ENCODE data around the gene CRBN. TPM values are rescaled to one million over a fixed set of nuclear protein-coding genes. Genes with fewer than 3 reads are reported as not detected.

Gene CRBN
- total RNA-seq, 1 experiment from 2014 or later: 42.1 TPM

- BruUV-seq (replicated peaks): no TSS peak
- Mint-ChIP-seq H3K9me3 (ENCODE audit: unreplicated experiment) (no peaks in the 10 kb centered on the region), H3K27me3 (ENCODE audit: insufficient read depth, unreplicated experiment) (no peaks in the 10 kb centered on the region), H3K36me3 (ENCODE audit: insufficient read depth, unreplicated experiment) (no peaks in the 10 kb centered on the region), H3K27ac (ENCODE audit: unreplicated experiment) (no peak overlapping the region), H3K4me3 (ENCODE audit: unreplicated experiment) (no peak overlapping the region), H3K4me1 (ENCODE audit: low read depth, unreplicated experiment) (peaks cover 16% of the 10 kb centered on the region)
- CTCF ChIA-PET: no interaction called here
- TF ChIP-seq, protein P1, sequence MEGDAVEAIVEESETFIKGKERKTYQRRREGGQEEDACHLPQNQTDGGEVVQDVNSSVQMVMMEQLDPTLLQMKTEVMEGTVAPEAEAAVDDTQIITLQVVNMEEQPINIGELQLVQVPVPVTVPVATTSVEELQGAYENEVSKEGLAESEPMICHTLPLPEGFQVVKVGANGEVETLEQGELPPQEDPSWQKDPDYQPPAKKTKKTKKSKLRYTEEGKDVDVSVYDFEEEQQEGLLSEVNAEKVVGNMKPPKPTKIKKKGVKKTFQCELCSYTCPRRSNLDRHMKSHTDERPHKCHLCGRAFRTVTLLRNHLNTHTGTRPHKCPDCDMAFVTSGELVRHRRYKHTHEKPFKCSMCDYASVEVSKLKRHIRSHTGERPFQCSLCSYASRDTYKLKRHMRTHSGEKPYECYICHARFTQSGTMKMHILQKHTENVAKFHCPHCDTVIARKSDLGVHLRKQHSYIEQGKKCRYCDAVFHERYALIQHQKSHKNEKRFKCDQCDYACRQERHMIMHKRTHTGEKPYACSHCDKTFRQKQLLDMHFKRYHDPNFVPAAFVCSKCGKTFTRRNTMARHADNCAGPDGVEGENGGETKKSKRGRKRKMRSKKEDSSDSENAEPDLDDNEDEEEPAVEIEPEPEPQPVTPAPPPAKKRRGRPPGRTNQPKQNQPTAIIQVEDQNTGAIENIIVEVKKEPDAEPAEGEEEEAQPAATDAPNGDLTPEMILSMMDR (IDR thresholded peaks at IDR 0.05; ENCODE audit: insufficient read depth in 1 of 2, low read depth in 1 of 2, low read length in 1 of 2, severe bottlenecking in 1 of 2, unreplicated experiment in 1 of 2): no peak
- Histone ChIP-seq H3K36me3 (ENCODE audit: control insufficient read depth, insufficient read depth, low read length) (no peaks in the 10 kb centered on the region), H3K27me3 (replicated peaks; ENCODE audit: control insufficient read depth, insufficient read depth, low read length) (no peaks in the 10 kb centered on the region), H3K9me3 (no peaks in the 10 kb centered on the region), H3K4me1 (peaks cover 6% of the 10 kb centered on the region; the same call in 1 of the 2 replicates), H3K4me3 (ENCODE audit: low read depth, low read length) (no peak overlapping the region)
- POLR2A ChIA-PET: no interaction called here
- no peak for DNase-seq
- intact Hi-C loops (cut with micrococcal nuclease; ENCODE audit: unreplicated experiment): no loop called here
Measured at GRCh38 chr3:3107181-3107580, 72.3 kb downstream of the CRBN start.

DNA sequence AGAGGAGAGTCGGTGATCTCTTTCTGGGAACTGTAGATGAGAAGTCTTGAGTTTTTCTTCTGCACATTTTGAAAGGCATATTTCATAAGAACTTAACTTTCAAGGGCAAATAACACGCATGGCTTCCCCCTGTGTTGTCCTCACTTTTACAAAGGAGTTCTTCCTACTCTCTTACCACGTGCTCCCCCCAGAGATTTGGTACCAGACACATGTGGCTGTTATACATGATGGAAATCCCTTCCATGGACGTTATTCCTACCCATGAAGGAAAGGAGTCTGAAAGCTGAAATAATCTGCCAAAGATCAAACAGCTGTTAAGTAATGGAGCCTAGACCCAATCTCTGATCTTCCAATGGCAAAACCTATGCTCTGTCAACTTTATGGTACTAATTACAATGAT is 73.7 kb downstream of the CRBN start:
- no peaks in the 10 kb centered on the region for H3K9me3 Mint-ChIP-seq (ENCODE audit: unreplicated experiment)
- ChIA-PET CTCF (interaction anchor here (0.6 kb wide), 1 partner anchor 54 kb away, joined by 4 read pairs; no protein-coding TSS in a partner anchor), POLR2A (no interaction called here)
- no peak overlapping the region for H3K27ac Mint-ChIP-seq (ENCODE audit: unreplicated experiment)
- H3K4me1 Mint-ChIP-seq (ENCODE audit: low read depth, unreplicated experiment): peaks cover 13% of the 10 kb centered on the region
- Histone ChIP-seq H3K4me3 (ENCODE audit: low read depth, low read length) (no peak overlapping the region), H3K4me1 (peaks cover 6% of the 10 kb centered on the region; the same call in 1 of the 2 replicates), H3K36me3 (ENCODE audit: control insufficient read depth, insufficient read depth, low read length) (no peaks in the 10 kb centered on the region), H3K27me3 (replicated peaks; ENCODE audit: control insufficient read depth, insufficient read depth, low read length) (no peaks in the 10 kb centered on the region), H3K9me3 (no peaks in the 10 kb centered on the region)
- intact Hi-C loops (cut with micrococcal nuclease; ENCODE audit: unreplicated experiment): no loop called here
- H3K27me3 Mint-ChIP-seq (ENCODE audit: insufficient read depth, unreplicated experiment): no peaks in the 10 kb centered on the region
- no TSS peak for BruUV-seq (replicated peaks)
- no peak for DNase-seq
- no peak overlapping the region for H3K4me3 Mint-ChIP-seq (ENCODE audit: unreplicated experiment)
- TF ChIP-seq, protein P1 (IDR thresholded peaks at IDR 0.05; ENCODE audit: insufficient read depth in 1 of 2, low read depth in 1 of 2, low read length in 1 of 2, severe bottlenecking in 1 of 2, unreplicated experiment in 1 of 2): no peak
- no peaks in the 10 kb centered on the region for H3K36me3 Mint-ChIP-seq (ENCODE audit: insufficient read depth, unreplicated experiment)

- CTCF ChIA-PET: interaction anchor here (0.6 kb wide), 1 partner anchor 55 kb away, joined by 4 read pairs; no protein-coding TSS in a partner anchor
- no peak for DNase-seq
- Histone ChIP-seq H3K36me3 (ENCODE audit: control insufficient read depth, insufficient read depth, low read length) (no peaks in the 10 kb centered on the region), H3K9me3 (no peaks in the 10 kb centered on the region), H3K4me1 (0 out of 2 replicates have a peak, but pooled peaks cover under 1% of the 10 kb centered on the region), H3K27me3 (replicated peaks; ENCODE audit: control insufficient read depth, insufficient read depth, low read length) (no peaks in the 10 kb centered on the region), H3K4me3 (ENCODE audit: low read depth, low read length) (no peak overlapping the region)
- intact Hi-C loops (cut with micrococcal nuclease; ENCODE audit: unreplicated experiment): no loop called here
- no peaks in the 10 kb centered on the region for H3K9me3 Mint-ChIP-seq (ENCODE audit: unreplicated experiment)
- H3K27ac Mint-ChIP-seq (ENCODE audit: unreplicated experiment): no peak overlapping the region
- no peaks in the 10 kb centered on the region for H3K27me3 Mint-ChIP-seq (ENCODE audit: insufficient read depth, unreplicated experiment)
- POLR2A ChIA-PET: no interaction called here
- TF ChIP-seq, protein P1 (IDR thresholded peaks at IDR 0.05; ENCODE audit: insufficient read depth in 1 of 2, low read depth in 1 of 2, low read length in 1 of 2, severe bottlenecking in 1 of 2, unreplicated experiment in 1 of 2): no peak
- H3K36me3 Mint-ChIP-seq (ENCODE audit: insufficient read depth, unreplicated experiment): no peaks in the 10 kb centered on the region
- H3K4me1 Mint-ChIP-seq (ENCODE audit: low read depth, unreplicated experiment): peaks cover 7% of the 10 kb centered on the region
- BruUV-seq (replicated peaks): no TSS peak
- H3K4me3 Mint-ChIP-seq (ENCODE audit: unreplicated experiment): no peak overlapping the region
Measured at GRCh38 chr3:3105246-3105645, 74.2 kb downstream of the CRBN start.
